Measurements from ENCODE around the gene PCNA. TPM values are rescaled to one million over a fixed set of nuclear protein-coding genes. Genes with fewer than 3 reads are reported as not detected.

The PCNA gene
- total and polyA plus RNA-seq, 2 donors (not counting 1 experiment from before 2014, with no cell fraction given) = 31.7 to 73.4 TPM

- ATAC-seq (ENCODE audit: low read depth) = no peak
- intact Hi-C loops (cut with micrococcal nuclease) = no loop called here
Observed at GRCh38 chr20:5069141-5069806, 50.5 kb downstream of the PCNA start.

More at GRCh38 chr20:5069141-5069806, 50.5 kb downstream of the PCNA start:
- no peak overlapping the region for H3K4me3 ChIP-seq (ENCODE audit: control extremely low read depth in 1 of 5, extremely low read depth in 1 of 5, insufficient read depth in 1 of 5, low read depth in 2 of 5, low read length in 4 of 5)
- no peak for DNase-seq
- Mint-ChIP-seq H3K27ac (no peak overlapping the region), H3K4me3 (no peak overlapping the region), H3K27me3 (no peaks in the 10 kb centered on the region), H3K4me1 (peaks cover 9% of the 10 kb centered on the region), H3K9me3 (ENCODE audit: insufficient read depth) (no peaks in the 10 kb centered on the region)
- no peaks in the 10 kb centered on the region for H3K79me2 ChIP-seq (ENCODE audit: control insufficient read depth, insufficient read depth, low read length)
- WGBS (ENCODE audit: insufficient coverage) = 60% methylated on average over 2 of the region's 8 CpGs
- H3K27ac ChIP-seq (ENCODE audit: low read length in 2 of 2) = no peak overlapping the region
- no peak overlapping the region for H2AFZ ChIP-seq (ENCODE audit: insufficient read depth, low read depth, low read length, poor library complexity, severe bottlenecking)
- H3K27me3 ChIP-seq (replicated peaks in 1 of 4; ENCODE audit: control extremely low read depth in 1 of 4, control insufficient read depth in 3 of 4, insufficient read depth in 4 of 4, low read length in 3 of 4) = no peaks in the 10 kb centered on the region
- no peaks in the 10 kb centered on the region for H3K36me3 ChIP-seq (replicated peaks in 1 of 2; ENCODE audit: control extremely low read depth in 1 of 2, control insufficient read depth in 1 of 2, extremely low read depth in 1 of 2, insufficient read depth in 2 of 2, low read length in 1 of 2)
- CTCF ChIA-PET = interaction anchor here (0.9 kb wide), 1 partner anchor 13 kb away, joined by 3 read pairs; no protein-coding TSS in a partner anchor
- H3K9ac ChIP-seq (ENCODE audit: low read length) = no peak overlapping the region
- POLR2A ChIA-PET = interaction anchor here (0.9 kb wide), 1 partner anchor 51 kb away, joined by 3 read pairs; the partner anchor contains the start of gene PCNA
- H3K9me3 ChIP-seq (ENCODE audit: control extremely low read depth in 1 of 3, control insufficient read depth in 2 of 3, insufficient read depth in 1 of 3, low read length in 2 of 3) = no peaks in the 10 kb centered on the region
- no peak for TF ChIP-seq EZH2 (IDR thresholded peaks at IDR 0.05; ENCODE audit: borderline replicate concordance, insufficient read depth, low read depth, low read length, poor library complexity, severe bottlenecking)
- TF ChIP-seq CTCF (IDR thresholded peaks at IDR 0.05) = no peak
- H3K4me1 ChIP-seq (ENCODE audit: control insufficient read depth in 2 of 2, insufficient read depth in 2 of 2, low read length in 2 of 2) = peaks cover 0 to under 1% of the 10 kb centered on the region in 2 donors
- H4K20me1 ChIP-seq (ENCODE audit: control insufficient read depth, insufficient read depth, low read length, poor library complexity, severe bottlenecking) = no peaks in the 10 kb centered on the region
- no peak overlapping the region for H3K4me2 ChIP-seq (replicated peaks; ENCODE audit: low read depth, low read length, poor library complexity, severe bottlenecking)

Measured in B cell (primary cell).